HL-60/S4 treated with phorbol 12-myristate 13-acetate at 8.2 ng/mL for 4 days and 3 days (cell line): ENCODE measurements around the gene PTPN1.

Experiments
- in situ Hi-C: fragments of 300-500 bp; cut with MboI; formaldehyde crosslinking; loops from 2 replicates; pipeline ENCODE4 v1.15.0; 2022; ENCODE audit warnings: low sequenced_read_pairs

Gene PTPN1

GRCh38 chr20:50509923-50510705 is at the start of gene PTPN1:
PTPN1 (plus strand) TSS chr20:50510383; CDS start chr20:50510528, 145 bp downstream.
- in situ Hi-C loops: no loop called here

- in situ Hi-C loops: loop anchor here (5.0 kb wide), 1 partner anchor 273 kb away; no protein-coding TSS in a partner anchor
Measured at GRCh38 chr20:50460608-50461267, 49.4 kb upstream of the PTPN1 start.

GRCh38 chr20:50462093-50462690 is 48.0 kb upstream of the PTPN1 start:
- in situ Hi-C loops: loop anchor here (5.0 kb wide), 1 partner anchor 275 kb away; no protein-coding TSS in a partner anchor

GRCh38 chr20:50464026-50464724 is 46.0 kb upstream of the PTPN1 start:
- in situ Hi-C loops: loop anchor here (5.0 kb wide), 1 partner anchor 277 kb away; no protein-coding TSS in a partner anchor

GRCh38 chr20:50464725-50465650 is 45.2 kb upstream of the PTPN1 start:
- in situ Hi-C loops: loop anchor here (5.0 kb wide), 1 partner anchor 278 kb away; no protein-coding TSS in a partner anchor

- in situ Hi-C loops: no loop called here
Measured at GRCh38 chr20:50467174-50467573, 43.0 kb upstream of the PTPN1 start.

- in situ Hi-C loops: no loop called here
Measured at GRCh38 chr20:50467718-50468356, 42.3 kb upstream of the PTPN1 start.

GRCh38 chr20:50468378-50468798 is 41.8 kb upstream of the PTPN1 start:
- in situ Hi-C loops: no loop called here

GRCh38 chr20:50469176-50469723 is 40.9 kb upstream of the PTPN1 start:
- in situ Hi-C loops: no loop called here

- in situ Hi-C loops: loop anchor here (10.0 kb wide), 1 partner anchor 105 kb away; no protein-coding TSS in a partner anchor
Measured at GRCh38 chr20:50469796-50470195, 40.4 kb upstream of the PTPN1 start.

- in situ Hi-C loops: loop anchor here (10.0 kb wide), 1 partner anchor 104 kb away; no protein-coding TSS in a partner anchor
Measured at GRCh38 chr20:50470264-50470858, 39.8 kb upstream of the PTPN1 start.

GRCh38 chr20:50471231-50471630 is 39.0 kb upstream of the PTPN1 start:
- in situ Hi-C loops: loop anchor here (10.0 kb wide), 1 partner anchor 104 kb away; no protein-coding TSS in a partner anchor

- in situ Hi-C loops: loop anchor here (10.0 kb wide), 1 partner anchor 102 kb away; no protein-coding TSS in a partner anchor
Measured at GRCh38 chr20:50472693-50473664, 37.2 kb upstream of the PTPN1 start.

GRCh38 chr20:50474356-50474755 is 35.8 kb upstream of the PTPN1 start:
- in situ Hi-C loops: loop anchor here (10.0 kb wide), 1 partner anchor 100 kb away; no protein-coding TSS in a partner anchor

GRCh38 chr20:50475681-50476292 is 34.4 kb upstream of the PTPN1 start:
- in situ Hi-C loops: loop anchor here (10.0 to 25.0 kb wide), 2 partner anchors 99 to 262 kb away; partner anchors contain the start of gene PARD6B

- in situ Hi-C loops: loop anchor here (10.0 to 25.0 kb wide), 2 partner anchors 97 to 260 kb away; partner anchors contain the start of gene PARD6B
Measured at GRCh38 chr20:50477239-50477872, 32.8 kb upstream of the PTPN1 start.
